Neural progenitor cell (in vitro differentiated cells): Measurements from ENCODE around the gene MRPS14.

Experiments used
- CTCF ChIP-seq: fragments of 200-600 bp; sonication (generic); IDR thresholded peaks from 2 replicates; pipeline ENCODE4 v1.5.1; 2017; ENCODE audit warnings: antibody characterized with exemption, mild to moderate bottlenecking
- EZH2 ChIP-seq: fragments of 200-600 bp; sonication (generic); IDR thresholded peaks from 2 replicates; pipeline ENCODE4 v1.6.1; 2017; ENCODE audit warnings: antibody characterized with exemption, mild to moderate bottlenecking, moderate library complexity
- EZH2phosphoT487 ChIP-seq: fragments of 200-600 bp; sonication (generic); IDR thresholded peaks from 2 replicates; pipeline ENCODE4 v1.6.1; 2017; ENCODE audit warnings: antibody characterized with exemption

GRCh38 chr1:174971466-174971865, 51.8 kb downstream of the MRPS14 start:
- no peak for TF ChIP-seq CTCF
- no peak for TF ChIP-seq EZH2phosphoT487
- no peak for TF ChIP-seq EZH2
